ENCODE results near the gene SEMA6D.

Gene SEMA6D

GRCh38 chr15:47802216-47802615 is 84.9 kb downstream of the SEMA6D start:
- Histone ChIP-seq H3K27ac (no peak overlapping the region), H3K4me3 (no peak overlapping the region)
- no peak for DNase-seq (ENCODE audit: low spot score)
- TF ChIP-seq CTCF (IDR thresholded peaks at IDR 0.05): no peak

- no peak overlapping the region for H3K4me3 ChIP-seq
- no peak for DNase-seq (ENCODE audit: low spot score)
- TF ChIP-seq CTCF (IDR thresholded peaks at IDR 0.05): no peak
- H3K27ac ChIP-seq: no peak overlapping the region
Observed at GRCh38 chr15:47803767-47804166, 86.5 kb downstream of the SEMA6D start.

DNA sequence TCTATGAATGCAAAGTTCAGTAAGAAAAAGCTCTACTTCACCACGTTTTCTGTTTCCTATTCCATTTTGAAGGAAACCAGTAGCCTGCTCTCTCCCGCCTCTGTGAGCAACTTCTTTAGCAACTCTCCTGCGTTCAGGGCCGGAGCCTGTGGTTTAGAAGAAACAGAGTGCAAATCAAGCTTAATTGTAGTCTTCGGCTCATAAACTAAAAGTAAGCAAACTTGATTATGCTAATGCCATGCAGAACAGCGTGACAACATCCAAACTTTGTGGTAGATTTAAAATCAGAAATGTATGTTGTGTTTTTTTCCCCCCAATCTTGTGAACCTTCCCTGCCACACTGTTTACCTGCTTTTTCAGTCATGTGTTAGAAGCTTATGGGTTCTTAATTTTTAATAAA is 87.4 kb downstream of the SEMA6D start:
- TF ChIP-seq CTCF (IDR thresholded peaks at IDR 0.05): no peak
- no peak overlapping the region for H3K27ac ChIP-seq
- DNase-seq (ENCODE audit: low spot score): no peak
- no peak overlapping the region for H3K4me3 ChIP-seq

GRCh38 chr15:47806008-47806407 is 88.7 kb downstream of the SEMA6D start:
- no peak for DNase-seq (ENCODE audit: low spot score)
- TF ChIP-seq CTCF (IDR thresholded peaks at IDR 0.05): no peak
- Histone ChIP-seq H3K4me3 (no peak overlapping the region), H3K27ac (no peak overlapping the region)

DNA sequence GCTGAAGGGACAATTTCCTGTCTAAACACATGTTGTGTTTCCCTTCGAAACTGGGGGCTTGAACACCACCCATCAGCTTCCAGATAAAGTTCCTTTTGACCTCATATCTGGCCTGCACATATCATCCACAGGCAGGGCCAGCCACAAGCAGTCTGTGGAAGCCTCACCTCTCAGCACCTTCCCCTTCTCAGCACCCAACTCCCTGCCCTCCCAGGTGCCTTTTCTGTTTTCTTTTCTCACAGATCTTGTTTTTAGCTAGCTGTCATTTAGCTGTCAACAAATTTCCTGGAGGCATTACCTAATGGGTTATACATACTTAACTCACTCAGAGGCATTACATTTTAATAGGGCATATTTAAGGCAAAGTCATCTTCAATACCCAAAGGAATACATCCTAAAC is 93.9 kb downstream of the SEMA6D start:
- DNase-seq (ENCODE audit: low spot score): no peak
- H3K27ac ChIP-seq: no peak overlapping the region
- TF ChIP-seq CTCF (IDR thresholded peaks at IDR 0.05): no peak
- H3K4me3 ChIP-seq: no peak overlapping the region

- DNase-seq (ENCODE audit: low spot score): no peak
- no peak overlapping the region for H3K4me3 ChIP-seq
- no peak for TF ChIP-seq CTCF (IDR thresholded peaks at IDR 0.05)
- no peak overlapping the region for H3K27ac ChIP-seq
Observed at GRCh38 chr15:47812470-47812999, 95.2 kb downstream of the SEMA6D start.

DNA sequence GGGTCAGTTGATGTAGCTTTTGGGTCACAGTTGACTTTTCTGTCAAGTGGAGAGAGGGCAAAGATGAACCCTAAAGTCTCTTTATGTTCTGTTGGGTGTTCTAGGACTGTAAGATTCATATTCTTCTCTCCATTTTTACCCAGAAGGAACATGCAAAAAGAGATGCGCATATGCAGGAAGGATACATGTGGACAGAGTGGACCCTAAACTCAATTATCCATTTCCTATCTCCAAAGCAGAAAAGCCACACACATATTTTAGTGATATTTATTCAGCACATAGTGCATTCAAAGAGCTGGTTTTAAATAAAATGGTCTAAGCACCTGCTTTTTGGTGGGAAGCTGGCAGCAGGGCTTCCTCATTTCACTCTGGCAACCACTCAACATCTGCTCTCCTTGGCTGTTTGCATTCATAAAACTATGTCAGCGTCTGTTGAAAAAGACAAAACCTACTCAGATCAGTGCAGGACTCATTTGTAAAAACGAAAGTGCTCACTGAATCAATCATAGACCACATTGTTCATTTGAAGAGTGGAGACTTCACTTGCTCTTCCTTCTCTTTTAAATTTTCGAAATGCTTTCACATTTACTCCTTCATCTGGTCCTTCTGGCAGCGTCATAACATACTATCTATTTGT is 96.6 kb downstream of the SEMA6D start:
- DNase-seq (ENCODE audit: low spot score): no peak
- Histone ChIP-seq H3K4me3 (no peak overlapping the region), H3K27ac (no peak overlapping the region)
- TF ChIP-seq CTCF (IDR thresholded peaks at IDR 0.05): no peak
